GM11168 (cell line): ENCODE results near the gene PRXL2B.
"Not testable (repeated sequence)": the region's sequence is repeated elsewhere in the genome, so short reads cannot be mapped to it uniquely, and the experiment has no call there.

Experiments used
- in situ Hi-C: fragments of 300-500 bp; cut with MboI; formaldehyde crosslinking; loops from one replicate; pipeline ENCODE4 v1.12.0; 2022; ENCODE audit warnings: low sequenced_read_pairs; ENCODE audit not compliant: unreplicated experiment

The PRXL2B gene

GRCh38 chr1:2607641-2608091, 21.1 kb downstream of the PRXL2B start:
- in situ Hi-C loops: no loop called here

- in situ Hi-C loops: no loop called here
These were observed 22.9 kb downstream of the PRXL2B start for GRCh38 chr1:2609319-2610035.

GRCh38 chr1:2610036-2610959, 23.7 kb downstream of the PRXL2B start:
- in situ Hi-C loops: no loop called here

GRCh38 chr1:2611031-2611501, 24.5 kb downstream of the PRXL2B start:
- in situ Hi-C loops: no loop called here

- in situ Hi-C loops: no loop called here
These were observed 25.3 kb downstream of the PRXL2B start for GRCh38 chr1:2611621-2612437.

- in situ Hi-C loops: no loop called here
These were observed 26.2 kb downstream of the PRXL2B start for GRCh38 chr1:2612591-2613365.

- in situ Hi-C loops: no loop called here
These were observed 27.6 kb downstream of the PRXL2B start for GRCh38 chr1:2614145-2614544.

- in situ Hi-C loops: no loop called here
These were observed 31.4 kb downstream of the PRXL2B start for GRCh38 chr1:2617971-2618470.

GRCh38 chr1:2623571-2624337, 37.2 kb downstream of the PRXL2B start:
- in situ Hi-C loops: no loop called here

- in situ Hi-C loops: no loop called here
These were observed 38.2 kb downstream of the PRXL2B start for GRCh38 chr1:2624735-2625300.

- in situ Hi-C loops: no loop called here
These were observed 38.7 kb downstream of the PRXL2B start for GRCh38 chr1:2625311-2625710.

GRCh38 chr1:2625748-2626147, 39.2 kb downstream of the PRXL2B start:
- in situ Hi-C loops: not testable (repeated sequence)

- in situ Hi-C loops: no loop called here
These were observed 41.2 kb downstream of the PRXL2B start for GRCh38 chr1:2627746-2628145.

- in situ Hi-C loops: no loop called here
These were observed 41.8 kb downstream of the PRXL2B start for GRCh38 chr1:2628191-2628932.

- in situ Hi-C loops: no loop called here
These were observed 42.5 kb downstream of the PRXL2B start for GRCh38 chr1:2628933-2629626.

GRCh38 chr1:2629627-2630497, 43.3 kb downstream of the PRXL2B start:
- in situ Hi-C loops: no loop called here
